ENCODE measurements around the gene HNRNPA0. TPM values are rescaled to one million over a fixed set of nuclear protein-coding genes. Genes with fewer than 3 reads are reported as not detected.
A peak's percentile ranks its signal among the peaks of the same experiment; 100 is the strongest.

Gene HNRNPA0
- total RNA-seq, 2 donors from 2014 or later: 28.7 to 31.2 TPM

- Mint-ChIP-seq H3K27me3 (peaks cover 0 to 10% of the 10 kb centered on the region in 2 donors), H3K27ac (no peak overlapping the region), H3K4me1 (ENCODE audit: low read depth in 2 of 2) (no peaks in the 10 kb centered on the region), H3K4me3 (no peak overlapping the region), H3K36me3 (peaks cover 7% of the 10 kb centered on the region), H3K9me3 (no peaks in the 10 kb centered on the region)
- no peak for ATAC-seq
- no peak for DNase-seq (ENCODE audit: low spot score)
Observed at GRCh38 chr5:137761566-137761965, 7.4 kb upstream of the HNRNPA0 start.

GRCh38 chr5:137760719-137761516 lies 6.8 kb upstream of the HNRNPA0 start:
- Mint-ChIP-seq H3K4me1 (ENCODE audit: low read depth in 2 of 2) (no peaks in the 10 kb centered on the region), H3K27me3 (peaks cover 0 to 9% of the 10 kb centered on the region in 2 donors), H3K27ac (no peak overlapping the region), H3K36me3 (peaks cover 7% of the 10 kb centered on the region), H3K9me3 (no peaks in the 10 kb centered on the region), H3K4me3 (no peak overlapping the region)
- no peak for DNase-seq (ENCODE audit: low spot score)
- no peak for ATAC-seq

- Mint-ChIP-seq H3K4me3 (no peak overlapping the region), H3K9me3 (no peaks in the 10 kb centered on the region), H3K4me1 (ENCODE audit: low read depth in 2 of 2) (no peaks in the 10 kb centered on the region), H3K27ac (no peak overlapping the region), H3K27me3 (peaks cover 0 to 3% of the 10 kb centered on the region in 2 donors), H3K36me3 (peaks cover 2% of the 10 kb centered on the region)
- DNase-seq (ENCODE audit: low spot score): no peak
- no peak for ATAC-seq
Observed at GRCh38 chr5:137760294-137760693, 6.1 kb upstream of the HNRNPA0 start.

- ATAC-seq (no peak), DNase-seq (ENCODE audit: low spot score) (no peak)
- H3K9me3 Mint-ChIP-seq: no peaks in the 10 kb centered on the region
- no peak overlapping the region for H3K27ac Mint-ChIP-seq
- no peaks in the 10 kb centered on the region for H3K36me3 Mint-ChIP-seq
- H3K27me3 Mint-ChIP-seq: no peaks in the 10 kb centered on the region
- H3K4me3 Mint-ChIP-seq: no peak overlapping the region
- peaks cover 0 to 4% of the 10 kb centered on the region in 2 donors for H3K4me1 Mint-ChIP-seq (ENCODE audit: low read depth in 2 of 2)
Observed at GRCh38 chr5:137758715-137759306, 4.6 kb upstream of the HNRNPA0 start.

GRCh38 chr5:137758121-137758520 lies 4.0 kb upstream of the HNRNPA0 start:
- Mint-ChIP-seq H3K4me1 (ENCODE audit: low read depth in 2 of 2) (peaks cover 0 to 4% of the 10 kb centered on the region in 2 donors), H3K27ac (no peak overlapping the region), H3K9me3 (no peaks in the 10 kb centered on the region), H3K27me3 (no peaks in the 10 kb centered on the region), H3K36me3 (no peaks in the 10 kb centered on the region), H3K4me3 (no peak overlapping the region)
- DNase-seq (ENCODE audit: low spot score): no peak
- ATAC-seq: no peak

- Mint-ChIP-seq H3K36me3 (peaks cover 4% of the 10 kb centered on the region), H3K27ac (no peak overlapping the region), H3K27me3 (no peaks in the 10 kb centered on the region), H3K4me3 (no peak overlapping the region), H3K4me1 (ENCODE audit: low read depth in 2 of 2) (peaks cover 0 to 4% of the 10 kb centered on the region in 2 donors), H3K9me3 (no peaks in the 10 kb centered on the region)
- ATAC-seq (no peak), DNase-seq (ENCODE audit: low spot score) (no peak)
Observed at GRCh38 chr5:137757634-137758033, 3.5 kb upstream of the HNRNPA0 start.

GRCh38 chr5:137754961-137755762 lies 999 bp upstream of the HNRNPA0 start:
- H3K9me3 Mint-ChIP-seq: no peaks in the 10 kb centered on the region
- H3K27me3 Mint-ChIP-seq: no peaks in the 10 kb centered on the region
- peak overlapping the region; percentile 89 for H3K4me3 Mint-ChIP-seq
- no peak for ATAC-seq
- peaks cover 22% of the 10 kb centered on the region for H3K36me3 Mint-ChIP-seq
- DNase-seq (ENCODE audit: low spot score): no peak
- peak overlapping the region; percentile 100 for H3K27ac Mint-ChIP-seq
- peaks cover 20% of the 10 kb centered on the region in 2 donors for H3K4me1 Mint-ChIP-seq (ENCODE audit: low read depth in 2 of 2)

- no peaks in the 10 kb centered on the region for H3K27me3 Mint-ChIP-seq
- no peaks in the 10 kb centered on the region for H3K9me3 Mint-ChIP-seq
- ATAC-seq (peak; percentile 4 to 30), DNase-seq (ENCODE audit: low spot score) (peak; percentile 68)
- H3K27ac Mint-ChIP-seq: peak overlapping the region; percentile 100
- H3K4me3 Mint-ChIP-seq: peak overlapping the region; percentile 89
- H3K4me1 Mint-ChIP-seq (ENCODE audit: low read depth in 2 of 2): peaks cover 20% of the 10 kb centered on the region in 2 donors
- peaks cover 22% of the 10 kb centered on the region for H3K36me3 Mint-ChIP-seq
Observed at GRCh38 chr5:137753691-137754187, 424 bp downstream of the HNRNPA0 start.

- H3K4me3 Mint-ChIP-seq: peak overlapping the region; percentile 89
- ATAC-seq (no peak), DNase-seq (ENCODE audit: low spot score) (peak; percentile 62)
- H3K36me3 Mint-ChIP-seq: peaks cover 22% of the 10 kb centered on the region
- H3K4me1 Mint-ChIP-seq (ENCODE audit: low read depth in 2 of 2): peaks cover 20% of the 10 kb centered on the region in 2 donors
- H3K27ac Mint-ChIP-seq: peak overlapping the region; percentile 100
- no peaks in the 10 kb centered on the region for H3K9me3 Mint-ChIP-seq
- H3K27me3 Mint-ChIP-seq: no peaks in the 10 kb centered on the region
Observed at GRCh38 chr5:137752905-137753690, 1.1 kb downstream of the HNRNPA0 start.

- no peaks in the 10 kb centered on the region for H3K27me3 Mint-ChIP-seq
- H3K4me3 Mint-ChIP-seq: peak overlapping the region; percentile 89
- peaks cover 22% of the 10 kb centered on the region for H3K36me3 Mint-ChIP-seq
- DNase-seq (ENCODE audit: low spot score) (no peak), ATAC-seq (no peak)
- peak overlapping the region; percentile 100 for H3K27ac Mint-ChIP-seq
- peaks cover 20% of the 10 kb centered on the region in 2 donors for H3K4me1 Mint-ChIP-seq (ENCODE audit: low read depth in 2 of 2)
- H3K9me3 Mint-ChIP-seq: no peaks in the 10 kb centered on the region
Observed at GRCh38 chr5:137751869-137752491, 2.2 kb downstream of the HNRNPA0 start.

GRCh38 chr5:137750436-137750835 lies 3.7 kb downstream of the HNRNPA0 start:
- H3K27ac Mint-ChIP-seq: peak overlapping the region in 1 of 2 donors; percentile 26
- no peaks in the 10 kb centered on the region for H3K9me3 Mint-ChIP-seq
- ATAC-seq (no peak), DNase-seq (ENCODE audit: low spot score) (no peak)
- H3K36me3 Mint-ChIP-seq: peaks cover 22% of the 10 kb centered on the region
- no peaks in the 10 kb centered on the region for H3K27me3 Mint-ChIP-seq
- H3K4me1 Mint-ChIP-seq (ENCODE audit: low read depth in 2 of 2): peaks cover 20% of the 10 kb centered on the region in 2 donors
- peak overlapping the region; percentile 53 for H3K4me3 Mint-ChIP-seq

GRCh38 chr5:137747848-137748247 lies 6.3 kb downstream of the HNRNPA0 start:
- no peak overlapping the region for H3K27ac Mint-ChIP-seq

More at GRCh38 chr5:137747848-137748247, 6.3 kb downstream of the HNRNPA0 start:
- Mint-ChIP-seq H3K4me3 (no peak overlapping the region), H3K36me3 (peaks cover 19% of the 10 kb centered on the region), H3K27me3 (no peaks in the 10 kb centered on the region), H3K4me1 (ENCODE audit: low read depth in 2 of 2) (peaks cover 16 to 20% of the 10 kb centered on the region in 2 donors), H3K9me3 (no peaks in the 10 kb centered on the region)
- ATAC-seq (no peak), DNase-seq (ENCODE audit: low spot score) (no peak)

All from natural killer cell treated with Interleukin-12 subunit alpha and Interleukin-12 subunit beta and Interleukin-15 and Interleukin-18, amount 100 ng/mL, for 72 hours (primary cell).